Ascending aorta (tissue), 2 donors: ENCODE data around the gene GMPPB. TPM values are rescaled to one million over a fixed set of nuclear protein-coding genes. Genes with fewer than 3 reads are reported as not detected.
"Not testable (repeated sequence)": the region's sequence is repeated elsewhere in the genome, so short reads cannot be mapped to it uniquely, and the experiment has no call there.

ENCODE experiments used
- DNase-seq, 2 donors: peaks; one replicate each; pipeline ENCODE4 v3.0.0-alpha.2; 2019; ENCODE audit warnings: low spot score in 2 of 2
- H3K27ac ChIP-seq, 2 donors: fragments of 200-600 bp; sonication (generic); one replicate each; pipeline ENCODE4 v1.5.1; 2016 to 2017; ENCODE audit warnings: mild to moderate bottlenecking in 1 of 2
- H3K27me3 ChIP-seq: fragments of 200-600 bp; sonication (generic); one replicate; pipeline ENCODE4 v1.5.1; 2017
- H3K36me3 ChIP-seq, 2 donors: fragments of 200-600 bp; sonication (generic); one replicate each; pipeline ENCODE4 v1.5.1; 2016
- H3K4me1 ChIP-seq, 2 donors: fragments of 200-600 bp; sonication (generic); one replicate each; pipeline ENCODE4 v1.5.1; 2016 to 2017; ENCODE audit warnings: mild to moderate bottlenecking in 1 of 2
- H3K4me3 ChIP-seq, 2 donors: fragments of 200-600 bp; sonication (generic); one replicate each; pipeline ENCODE4 v1.5.1; 2016 to 2017; ENCODE audit warnings: mild to moderate bottlenecking in 1 of 2
- H3K9me3 ChIP-seq, 2 donors: fragments of 200-600 bp; sonication (generic); one replicate each; pipeline ENCODE4 v1.5.1; 2016
- intact Hi-C: fragments of 100-400 bp; cut with DNase I; formaldehyde crosslinking; loops from one replicate; pipeline ENCODE4 v1.15.1; 2023
- total RNA-seq: library from RNA; depleted of rRNA; stranded (reverse); fragments of >200 nt; gene quantifications from one replicate; pipeline ENCODE4 v1.1.0, GENCODE V29; 2016
- TF ChIP-seq, protein P1 (sequence below), 3 experiments: fragments of 200-600 bp in 2 of 3; fragments of 450-650 bp in 1 of 3; sonication (generic) in 2 of 3; IDR thresholded peaks; one replicate each; pipeline ENCODE4 v1.5.1; 2016 to 2019; ENCODE audit warnings: antibody characterized with exemption in 3 of 3, mild to moderate bottlenecking in 1 of 3, moderate library complexity in 1 of 3

GMPPB gene
- total RNA-seq, 1 donor from 2014 or later = 16.4 TPM

- Histone ChIP-seq H3K4me3 (no peak overlapping the region), H3K27me3 (no peaks in the 10 kb centered on the region), H3K4me1 (no peaks in the 10 kb centered on the region), H3K9me3 (no peaks in the 10 kb centered on the region), H3K36me3 (peaks cover 48 to 76% of the 10 kb centered on the region in 2 donors), H3K27ac (no peak overlapping the region)
- no peak for DNase-seq
- intact Hi-C loops = loop anchor here (2.0 kb wide), 1 partner anchor 137 kb away; no protein-coding TSS in a partner anchor
- TF ChIP-seq, protein P1, sequence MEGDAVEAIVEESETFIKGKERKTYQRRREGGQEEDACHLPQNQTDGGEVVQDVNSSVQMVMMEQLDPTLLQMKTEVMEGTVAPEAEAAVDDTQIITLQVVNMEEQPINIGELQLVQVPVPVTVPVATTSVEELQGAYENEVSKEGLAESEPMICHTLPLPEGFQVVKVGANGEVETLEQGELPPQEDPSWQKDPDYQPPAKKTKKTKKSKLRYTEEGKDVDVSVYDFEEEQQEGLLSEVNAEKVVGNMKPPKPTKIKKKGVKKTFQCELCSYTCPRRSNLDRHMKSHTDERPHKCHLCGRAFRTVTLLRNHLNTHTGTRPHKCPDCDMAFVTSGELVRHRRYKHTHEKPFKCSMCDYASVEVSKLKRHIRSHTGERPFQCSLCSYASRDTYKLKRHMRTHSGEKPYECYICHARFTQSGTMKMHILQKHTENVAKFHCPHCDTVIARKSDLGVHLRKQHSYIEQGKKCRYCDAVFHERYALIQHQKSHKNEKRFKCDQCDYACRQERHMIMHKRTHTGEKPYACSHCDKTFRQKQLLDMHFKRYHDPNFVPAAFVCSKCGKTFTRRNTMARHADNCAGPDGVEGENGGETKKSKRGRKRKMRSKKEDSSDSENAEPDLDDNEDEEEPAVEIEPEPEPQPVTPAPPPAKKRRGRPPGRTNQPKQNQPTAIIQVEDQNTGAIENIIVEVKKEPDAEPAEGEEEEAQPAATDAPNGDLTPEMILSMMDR (IDR thresholded peaks at IDR 0.05) = peak in 2 of 3 experiments; percentile 6 to 15
These were observed 22.2 kb downstream of the GMPPB start for GRCh38 chr3:49701388-49702077.

GRCh38 chr3:49700453-49701128 is 23.2 kb downstream of the GMPPB start:
- no peaks in the 10 kb centered on the region for H3K27me3 ChIP-seq
- H3K27ac ChIP-seq = no peak overlapping the region
- TF ChIP-seq, protein P1 (IDR thresholded peaks at IDR 0.05) = no peak
- no peaks in the 10 kb centered on the region for H3K4me1 ChIP-seq
- H3K9me3 ChIP-seq = no peaks in the 10 kb centered on the region
- H3K4me3 ChIP-seq = no peak overlapping the region
- intact Hi-C loops = no loop called here
- no peak for DNase-seq
- peaks cover 45 to 68% of the 10 kb centered on the region in 2 donors for H3K36me3 ChIP-seq

DNA sequence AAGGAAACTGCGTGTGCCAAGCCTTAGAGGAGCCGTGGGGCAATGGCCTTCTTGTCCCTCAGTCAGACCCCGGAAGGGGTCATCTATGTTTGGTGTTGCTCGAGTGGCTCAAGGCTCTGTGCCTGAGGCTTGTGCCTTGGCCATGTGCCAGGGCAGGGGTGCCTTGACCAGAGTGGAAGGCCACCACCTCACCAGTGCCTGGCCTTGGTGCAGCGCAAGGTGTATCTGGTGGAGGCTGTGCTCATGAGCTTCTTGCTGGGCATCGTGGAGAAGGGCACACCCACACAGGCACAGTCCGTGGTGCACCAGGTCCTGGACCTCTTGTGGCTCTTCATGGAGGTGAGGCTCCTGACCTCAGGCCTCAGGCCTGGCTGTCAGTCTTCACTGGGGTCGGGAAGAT is 23.7 kb downstream of the GMPPB start:
- DNase-seq = no peak
- intact Hi-C loops = no loop called here
- H3K27me3 ChIP-seq = no peaks in the 10 kb centered on the region
- peaks cover 45 to 62% of the 10 kb centered on the region in 2 donors for H3K36me3 ChIP-seq
- TF ChIP-seq, protein P1 (IDR thresholded peaks at IDR 0.05) = no peak
- H3K9me3 ChIP-seq = no peaks in the 10 kb centered on the region
- H3K4me3 ChIP-seq = no peak overlapping the region
- no peak overlapping the region for H3K27ac ChIP-seq
- no peaks in the 10 kb centered on the region for H3K4me1 ChIP-seq

DNA sequence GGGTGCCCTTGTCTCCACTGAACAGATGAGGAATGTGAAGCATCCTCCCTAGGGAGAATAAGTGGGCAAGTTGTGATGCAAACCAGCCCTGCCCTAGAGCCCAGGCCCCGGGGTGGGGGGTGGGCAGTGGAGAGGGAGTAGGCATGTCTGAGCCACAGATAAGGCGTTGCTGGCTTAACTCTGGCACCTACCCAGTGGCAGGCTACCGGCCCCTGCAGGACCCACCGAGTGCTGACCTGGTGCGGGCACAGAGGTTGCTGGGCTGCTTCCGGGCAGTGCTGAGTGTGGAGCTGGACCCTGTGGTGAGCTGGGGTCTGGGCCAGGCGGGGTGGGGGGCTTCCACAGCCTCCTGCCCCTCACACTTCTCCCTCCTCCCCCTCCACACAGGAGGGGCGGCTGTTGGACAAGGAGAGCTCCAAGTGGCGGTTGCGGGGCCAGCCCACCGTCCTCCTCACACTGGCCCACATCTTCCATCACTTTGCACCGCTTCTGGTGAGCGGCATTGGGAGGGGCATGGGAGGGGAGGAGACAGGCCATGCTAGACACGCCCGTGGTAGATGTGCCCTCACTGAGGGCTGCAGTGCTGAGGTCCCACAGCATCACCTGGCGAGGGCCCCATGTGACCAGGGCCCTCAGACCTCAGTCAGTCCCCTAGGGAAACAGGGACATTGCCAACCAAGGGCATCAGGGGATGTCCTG is 24.3 kb downstream of the GMPPB start:
- DNase-seq = no peak
- no peaks in the 10 kb centered on the region for H3K27me3 ChIP-seq
- H3K4me3 ChIP-seq = no peak overlapping the region
- H3K36me3 ChIP-seq = peaks cover 45 to 56% of the 10 kb centered on the region in 2 donors
- intact Hi-C loops = no loop called here
- H3K4me1 ChIP-seq = no peaks in the 10 kb centered on the region
- no peaks in the 10 kb centered on the region for H3K9me3 ChIP-seq
- no peak overlapping the region for H3K27ac ChIP-seq
- TF ChIP-seq, protein P1 (IDR thresholded peaks at IDR 0.05) = no peak

GRCh38 chr3:49695350-49696015 is 28.3 kb downstream of the GMPPB start:
- Histone ChIP-seq H3K4me1 (peaks cover 0 to 10% of the 10 kb centered on the region in 2 donors), H3K36me3 (peaks cover 22 to 29% of the 10 kb centered on the region in 2 donors)
- H3K27me3 ChIP-seq, H3K27ac ChIP-seq, DNase-seq, H3K4me3 ChIP-seq, intact Hi-C loops, H3K9me3 ChIP-seq: not testable (repeated sequence)

- H3K4me1 ChIP-seq = peaks cover 0 to 15% of the 10 kb centered on the region in 2 donors
- H3K9me3 ChIP-seq, H3K27ac ChIP-seq, DNase-seq, H3K4me3 ChIP-seq, intact Hi-C loops, H3K27me3 ChIP-seq: not testable (repeated sequence)
- peaks cover 13 to 23% of the 10 kb centered on the region in 2 donors for H3K36me3 ChIP-seq
These were observed 29.2 kb downstream of the GMPPB start for GRCh38 chr3:49694409-49695070.

GRCh38 chr3:49691481-49691880 is 32.3 kb downstream of the GMPPB start:
- Histone ChIP-seq H3K4me1 (peaks cover 0 to 21% of the 10 kb centered on the region in 2 donors), H3K4me3 (peak overlapping the region in 1 of 2 donors; percentile 10)
- DNase-seq, intact Hi-C loops, H3K27ac ChIP-seq, H3K27me3 ChIP-seq, H3K36me3 ChIP-seq, H3K9me3 ChIP-seq: not testable (repeated sequence)

GRCh38 chr3:49690856-49691255 is 32.9 kb downstream of the GMPPB start:
- H3K36me3 ChIP-seq, H3K9me3 ChIP-seq, intact Hi-C loops, H3K27me3 ChIP-seq, H3K27ac ChIP-seq, DNase-seq: not testable (repeated sequence)
- Histone ChIP-seq H3K4me1 (peaks cover 0 to 24% of the 10 kb centered on the region in 2 donors), H3K4me3 (peak overlapping the region in 1 of 2 donors; percentile 92)
